HG02981 (cell line): ENCODE results near the gene PLCD3.

Source experiments
- ATAC-seq: cut with Tn5 transposase; IDR thresholded peaks from one replicate; pipeline ENCODE4 v1.9.1; 2021; ENCODE audit warnings: mild to moderate bottlenecking, moderate library complexity; ENCODE audit not compliant: unreplicated experiment

Gene PLCD3

GRCh38 chr17:45118691-45119090 lies 13.6 kb downstream of the PLCD3 start:
- ATAC-seq, result no peak

- no peak for ATAC-seq
Observed at GRCh38 chr17:45117848-45118646, 14.3 kb downstream of the PLCD3 start.

- no peak for ATAC-seq
Observed at GRCh38 chr17:45117334-45117733, 15.0 kb downstream of the PLCD3 start.

- ATAC-seq, result no peak
Observed at GRCh38 chr17:45116434-45117016, 15.8 kb downstream of the PLCD3 start.

- ATAC-seq, result no peak
Observed at GRCh38 chr17:45115871-45116270, 16.4 kb downstream of the PLCD3 start.

GRCh38 chr17:45115015-45115625 lies 17.2 kb downstream of the PLCD3 start:
- ATAC-seq, result no peak

GRCh38 chr17:45114117-45114932 lies 18.0 kb downstream of the PLCD3 start:
- no peak for ATAC-seq

GRCh38 chr17:45113424-45113754 lies 18.9 kb downstream of the PLCD3 start:
- ATAC-seq, result no peak

- no peak for ATAC-seq
Observed at GRCh38 chr17:45112559-45113423, 19.5 kb downstream of the PLCD3 start.

GRCh38 chr17:45111850-45112249 lies 20.5 kb downstream of the PLCD3 start:
- ATAC-seq, result no peak

GRCh38 chr17:45110676-45111611 lies 21.4 kb downstream of the PLCD3 start:
- ATAC-seq, result no peak

GRCh38 chr17:45108595-45109521 lies 23.5 kb downstream of the PLCD3 start:
- no peak for ATAC-seq

GRCh38 chr17:45108051-45108450 lies 24.3 kb downstream of the PLCD3 start:
- ATAC-seq, result no peak

- ATAC-seq, result no peak
Observed at GRCh38 chr17:45107293-45108010, 24.9 kb downstream of the PLCD3 start.

GRCh38 chr17:45106582-45106981 lies 25.7 kb downstream of the PLCD3 start:
- ATAC-seq, result no peak

- no peak for ATAC-seq
Observed at GRCh38 chr17:45106096-45106495, 26.2 kb downstream of the PLCD3 start.

GRCh38 chr17:45104907-45105624 lies 27.2 kb downstream of the PLCD3 start:
- ATAC-seq, result no peak
